8988T (cell line): Measurements from ENCODE around the gene PATJ.
"Not testable (repeated sequence)": the region's sequence is repeated elsewhere in the genome, so short reads cannot be mapped to it uniquely, and the experiment has no call there.

Source experiments
- DNase-seq: peaks from one replicate; pipeline ENCODE4 v3.0.0; 2011

The PATJ gene, protein sequence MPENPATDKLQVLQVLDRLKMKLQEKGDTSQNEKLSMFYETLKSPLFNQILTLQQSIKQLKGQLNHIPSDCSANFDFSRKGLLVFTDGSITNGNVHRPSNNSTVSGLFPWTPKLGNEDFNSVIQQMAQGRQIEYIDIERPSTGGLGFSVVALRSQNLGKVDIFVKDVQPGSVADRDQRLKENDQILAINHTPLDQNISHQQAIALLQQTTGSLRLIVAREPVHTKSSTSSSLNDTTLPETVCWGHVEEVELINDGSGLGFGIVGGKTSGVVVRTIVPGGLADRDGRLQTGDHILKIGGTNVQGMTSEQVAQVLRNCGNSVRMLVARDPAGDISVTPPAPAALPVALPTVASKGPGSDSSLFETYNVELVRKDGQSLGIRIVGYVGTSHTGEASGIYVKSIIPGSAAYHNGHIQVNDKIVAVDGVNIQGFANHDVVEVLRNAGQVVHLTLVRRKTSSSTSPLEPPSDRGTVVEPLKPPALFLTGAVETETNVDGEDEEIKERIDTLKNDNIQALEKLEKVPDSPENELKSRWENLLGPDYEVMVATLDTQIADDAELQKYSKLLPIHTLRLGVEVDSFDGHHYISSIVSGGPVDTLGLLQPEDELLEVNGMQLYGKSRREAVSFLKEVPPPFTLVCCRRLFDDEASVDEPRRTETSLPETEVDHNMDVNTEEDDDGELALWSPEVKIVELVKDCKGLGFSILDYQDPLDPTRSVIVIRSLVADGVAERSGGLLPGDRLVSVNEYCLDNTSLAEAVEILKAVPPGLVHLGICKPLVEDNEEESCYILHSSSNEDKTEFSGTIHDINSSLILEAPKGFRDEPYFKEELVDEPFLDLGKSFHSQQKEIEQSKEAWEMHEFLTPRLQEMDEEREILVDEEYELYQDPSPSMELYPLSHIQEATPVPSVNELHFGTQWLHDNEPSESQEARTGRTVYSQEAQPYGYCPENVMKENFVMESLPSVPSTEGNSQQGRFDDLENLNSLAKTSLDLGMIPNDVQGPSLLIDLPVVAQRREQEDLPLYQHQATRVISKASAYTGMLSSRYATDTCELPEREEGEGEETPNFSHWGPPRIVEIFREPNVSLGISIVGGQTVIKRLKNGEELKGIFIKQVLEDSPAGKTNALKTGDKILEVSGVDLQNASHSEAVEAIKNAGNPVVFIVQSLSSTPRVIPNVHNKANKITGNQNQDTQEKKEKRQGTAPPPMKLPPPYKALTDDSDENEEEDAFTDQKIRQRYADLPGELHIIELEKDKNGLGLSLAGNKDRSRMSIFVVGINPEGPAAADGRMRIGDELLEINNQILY (N-terminal part only)

DNA sequence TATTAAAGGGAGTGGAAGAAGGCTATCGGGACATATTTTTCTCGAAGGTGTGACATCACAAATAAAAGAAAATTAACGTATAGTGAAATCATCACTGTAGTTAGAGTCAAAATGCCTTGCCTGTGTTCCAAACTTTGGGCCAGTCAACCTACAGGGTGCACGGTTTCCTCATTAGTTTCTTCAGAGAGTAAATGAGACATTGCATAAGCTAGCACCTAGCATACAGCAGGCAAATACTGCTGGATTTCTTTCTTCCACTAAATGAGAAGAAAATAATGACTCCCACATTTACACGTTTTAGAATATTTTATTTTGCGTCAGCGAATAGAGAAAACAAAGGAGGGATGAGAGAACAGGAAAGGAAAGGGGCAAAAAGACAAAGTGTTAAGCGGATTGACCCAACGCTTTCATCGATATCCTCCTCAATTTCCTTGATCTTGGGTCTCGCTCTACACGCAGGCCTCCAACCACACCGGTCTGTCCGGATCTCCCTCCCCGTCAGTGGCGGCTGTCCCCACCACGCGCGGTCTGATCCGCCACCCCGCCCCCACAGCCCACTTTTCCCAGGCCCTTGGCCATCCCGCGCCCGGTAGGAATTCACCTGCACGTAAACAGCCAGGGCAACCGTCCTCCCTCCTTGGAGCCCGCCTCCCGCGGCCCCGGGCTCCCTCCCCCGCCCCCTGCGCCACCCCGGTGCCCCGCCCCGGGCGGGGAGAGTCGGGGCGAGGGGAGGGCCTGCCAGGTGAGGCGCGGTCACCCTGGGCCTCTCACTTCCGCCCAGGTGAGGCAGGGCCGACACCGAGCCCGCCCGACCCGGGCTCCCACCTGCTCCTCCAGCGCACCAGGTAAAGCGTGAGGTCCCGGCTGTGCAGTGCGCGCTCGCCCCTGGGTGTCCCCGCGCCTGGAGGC lies at the start of gene PATJ:
Gene PATJ (plus strand): TSS at position 770 of the 909 bp plus-strand sequence. CDS start 20,413 bp downstream, outside the sequence.
- DNase-seq: peak; percentile 60

- no peak for DNase-seq
These were observed 42.1 kb upstream of the PATJ start for GRCh38 chr1:61699911-61700851.

GRCh38 chr1:61708953-61709907 lies 33.0 kb upstream of the PATJ start:
- DNase-seq: no peak

- no peak for DNase-seq
These were observed 32.4 kb upstream of the PATJ start for GRCh38 chr1:61709908-61710289.

- not testable (repeated sequence) for DNase-seq
These were observed 31.0 kb upstream of the PATJ start for GRCh38 chr1:61711257-61711656.

DNA sequence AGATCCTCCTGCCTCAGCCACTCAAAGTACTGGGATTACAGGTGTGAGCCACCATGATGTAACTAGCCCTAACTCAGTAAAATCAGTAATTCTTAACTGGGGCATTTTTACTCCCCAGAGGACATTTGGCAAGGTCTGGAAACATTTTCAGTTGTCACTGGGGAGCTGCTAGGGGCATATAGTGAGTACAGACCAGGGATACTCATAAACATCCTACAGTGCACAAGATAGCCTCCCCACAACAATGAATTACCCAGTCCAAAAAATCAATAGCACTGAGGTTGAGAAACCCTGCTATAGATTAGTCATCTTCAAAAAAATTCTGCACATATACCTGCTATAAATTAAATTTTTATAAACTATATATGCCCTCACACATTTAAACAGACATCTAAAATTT lies 30.3 kb upstream of the PATJ start:
- DNase-seq: no peak

- not testable (repeated sequence) for DNase-seq
These were observed 23.1 kb upstream of the PATJ start for GRCh38 chr1:61718996-61719663.

GRCh38 chr1:61724506-61724812 lies 17.8 kb upstream of the PATJ start:
- no peak for DNase-seq

GRCh38 chr1:61724813-61725694 lies 17.2 kb upstream of the PATJ start, which contains the start of gene TM2D1:
Gene TM2D1, minus strand, starts transcription at chr1:61725141. Its CDS starts 21 bp downstream, at chr1:61725120.
- peak; percentile 38 for DNase-seq

DNA sequence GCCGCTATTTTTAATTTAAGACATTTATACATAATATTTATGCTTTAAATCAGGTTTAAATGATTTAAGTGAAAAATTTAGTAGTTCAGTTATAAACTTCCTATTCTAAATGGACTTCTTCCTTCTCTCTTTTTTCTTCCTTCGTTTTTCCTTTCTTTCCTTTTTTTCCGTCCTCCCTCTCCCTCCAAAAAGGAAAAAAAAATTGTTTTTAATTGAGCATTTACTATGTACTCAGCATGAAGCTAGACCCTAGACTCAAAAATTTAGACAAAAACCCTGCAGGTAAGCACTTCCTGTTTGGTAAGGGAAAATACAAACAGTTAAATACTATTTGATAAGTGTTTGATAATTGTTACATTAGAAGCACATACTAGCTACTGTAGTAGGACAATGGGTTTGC lies 14.7 kb upstream of the PATJ start:
- DNase-seq: no peak

GRCh38 chr1:61730679-61731078 lies 11.6 kb upstream of the PATJ start:
- not testable (repeated sequence) for DNase-seq

GRCh38 chr1:61732726-61733125 lies 9.6 kb upstream of the PATJ start:
- no peak for DNase-seq

GRCh38 chr1:61740751-61741700 lies 1.3 kb upstream of the PATJ start:
- DNase-seq: no peak

DNA sequence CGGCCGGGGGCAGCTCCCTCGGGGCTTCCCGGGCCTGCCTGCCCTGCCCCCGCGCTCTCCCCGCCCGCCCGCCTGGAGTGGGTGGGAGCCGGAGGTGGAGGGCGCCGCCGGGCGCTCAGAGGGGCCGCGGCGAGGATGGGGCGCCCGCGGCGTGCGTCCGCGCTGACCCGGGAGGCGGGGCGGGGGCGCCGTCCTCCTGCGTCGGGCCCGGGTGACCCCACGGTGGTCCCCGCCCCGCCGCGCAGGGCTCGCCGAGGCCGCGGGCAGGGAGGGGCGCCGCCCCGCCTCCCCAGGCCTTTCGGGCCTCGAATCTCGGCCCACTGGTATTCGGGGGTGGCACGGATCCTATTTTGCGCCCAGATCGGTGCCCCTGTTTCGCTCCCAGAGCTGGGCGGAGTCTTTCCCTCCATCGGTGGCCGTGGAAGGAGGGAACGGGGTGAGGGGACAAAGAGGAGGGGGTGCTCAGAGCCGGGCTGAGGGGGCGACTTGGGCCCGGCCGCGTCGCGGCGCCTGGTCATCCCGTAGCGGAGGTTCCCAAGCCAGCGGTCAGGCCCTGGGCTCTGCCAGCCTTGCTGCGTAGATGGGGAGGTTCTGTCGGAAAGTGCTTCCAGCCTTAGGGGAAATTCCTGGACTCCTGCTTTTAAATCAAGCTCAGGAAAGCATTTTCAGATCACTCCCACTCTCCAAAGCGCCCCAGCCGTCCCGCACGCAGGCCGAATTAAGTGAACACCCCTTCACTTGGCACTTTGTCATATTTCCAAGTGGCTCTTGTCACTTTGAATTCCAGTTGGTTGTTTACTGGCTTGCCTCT lies 545 bp downstream of the PATJ start:
- DNase-seq: peak; percentile 49

GRCh38 chr1:61743431-61743705 lies 1.1 kb downstream of the PATJ start:
- DNase-seq: no peak
